ENCODE measurements around the gene DCUN1D2.
"Not testable (repeated sequence)": the region's sequence is repeated elsewhere in the genome, so short reads cannot be mapped to it uniquely, and the experiment has no call there.

Gene DCUN1D2

GRCh38 chr13:113442354-113442984 lies 48.0 kb downstream of the DCUN1D2 start:
- no peak for DNase-seq

GRCh38 chr13:113441661-113442060 lies 48.9 kb downstream of the DCUN1D2 start:
- no peak for DNase-seq

GRCh38 chr13:113437408-113438010 lies 53.0 kb downstream of the DCUN1D2 start:
- no peak for DNase-seq

GRCh38 chr13:113436866-113437265 lies 53.6 kb downstream of the DCUN1D2 start:
- not testable (repeated sequence) for DNase-seq

GRCh38 chr13:113435907-113436306 lies 54.6 kb downstream of the DCUN1D2 start:
- not testable (repeated sequence) for DNase-seq

GRCh38 chr13:113433391-113433916 lies 57.1 kb downstream of the DCUN1D2 start:
- DNase-seq: no peak

- no peak for DNase-seq
These were observed 57.8 kb downstream of the DCUN1D2 start for GRCh38 chr13:113432506-113433270.

GRCh38 chr13:113431171-113431570 lies 59.3 kb downstream of the DCUN1D2 start:
- DNase-seq: no peak

GRCh38 chr13:113430378-113431110 lies 60.0 kb downstream of the DCUN1D2 start:
- DNase-seq: no peak

GRCh38 chr13:113429608-113429985 lies 60.9 kb downstream of the DCUN1D2 start:
- DNase-seq: no peak

- no peak for DNase-seq
These were observed 61.5 kb downstream of the DCUN1D2 start for GRCh38 chr13:113428871-113429607.

GRCh38 chr13:113428469-113428865 lies 62.0 kb downstream of the DCUN1D2 start:
- no peak for DNase-seq

GRCh38 chr13:113427562-113428468 lies 62.7 kb downstream of the DCUN1D2 start:
- no peak for DNase-seq

- no peak for DNase-seq
These were observed 63.9 kb downstream of the DCUN1D2 start for GRCh38 chr13:113426591-113426986.

- DNase-seq: no peak
These were observed 64.4 kb downstream of the DCUN1D2 start for GRCh38 chr13:113425941-113426590.

- no peak for DNase-seq
These were observed 66.9 kb downstream of the DCUN1D2 start for GRCh38 chr13:113423520-113424163.

GRCh38 chr13:113422807-113423519 lies 67.5 kb downstream of the DCUN1D2 start:
- DNase-seq: no peak

- DNase-seq: no peak
These were observed 68.7 kb downstream of the DCUN1D2 start for GRCh38 chr13:113421673-113422270.
